ENCODE data around the gene SUGCT. TPM values are rescaled to one million over a fixed set of nuclear protein-coding genes. Genes with fewer than 3 reads are reported as not detected.
A peak's percentile ranks its signal among the peaks of the same experiment; 100 is the strongest.
"Not testable (repeated sequence)": the region's sequence is repeated elsewhere in the genome, so short reads cannot be mapped to it uniquely, and the experiment has no call there.

The SUGCT gene
- 15.3 and 17.0 TPM in 2 replicates for total RNA-seq (2014; rRNA removed; shearing (Covaris generic))

GRCh38 chr7:40134428-40135316, at the start of gene SUGCT, which contains the start of gene MPLKIP:
Gene SUGCT, plus strand, starts transcription at chr7:40135005.
Gene MPLKIP, minus strand, starts transcription at chr7:40134622. Its CDS starts 55 bp downstream, at chr7:40134567.
- in situ Hi-C loops (cut with HindIII; ENCODE audit: low sequenced_read_pairs) = no loop called here
- DNase-seq (ENCODE audit: low spot score) = peak; percentile 87

- in situ Hi-C loops (cut with HindIII; ENCODE audit: low sequenced_read_pairs) = no loop called here
- no peak for DNase-seq (ENCODE audit: low spot score)
Observed at GRCh38 chr7:40092182-40092581, 42.6 kb upstream of the SUGCT start.

DNA sequence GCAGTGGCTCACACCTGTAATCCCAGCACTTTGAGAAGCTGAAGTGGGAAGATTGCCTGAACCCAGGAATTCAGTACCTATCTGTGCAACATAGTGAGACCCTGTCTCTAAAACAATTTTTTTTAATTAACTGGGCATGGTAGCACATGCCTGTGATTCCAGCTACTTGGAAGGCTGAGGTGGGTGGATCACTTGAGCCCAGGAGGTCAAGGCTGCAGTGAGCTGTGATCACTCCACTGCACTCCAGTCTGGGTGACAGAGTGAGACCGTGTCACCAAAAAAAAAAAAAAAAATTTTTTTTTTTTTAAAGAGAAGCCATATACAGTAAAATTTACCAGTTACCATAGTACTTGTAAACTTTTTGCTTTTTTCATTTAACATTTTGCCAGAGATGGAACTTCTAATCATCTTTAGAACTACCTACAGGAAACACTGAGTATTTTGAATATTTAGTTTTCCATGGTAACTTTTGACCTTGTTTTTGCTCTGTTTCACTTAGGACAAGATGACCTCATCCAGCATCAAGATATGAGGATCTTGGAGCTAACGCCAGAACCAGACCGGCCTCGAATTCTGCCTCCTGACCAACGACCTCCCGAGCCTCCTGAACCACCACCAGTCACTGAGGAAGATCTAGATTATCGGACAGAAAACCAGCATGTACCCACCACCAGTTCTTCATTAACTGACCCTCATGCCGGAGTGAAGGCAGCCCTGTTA, 41.0 kb upstream of the SUGCT start:
- in situ Hi-C loops (cut with HindIII; ENCODE audit: low sequenced_read_pairs) = no loop called here
- no peak for DNase-seq (ENCODE audit: low spot score)

DNA sequence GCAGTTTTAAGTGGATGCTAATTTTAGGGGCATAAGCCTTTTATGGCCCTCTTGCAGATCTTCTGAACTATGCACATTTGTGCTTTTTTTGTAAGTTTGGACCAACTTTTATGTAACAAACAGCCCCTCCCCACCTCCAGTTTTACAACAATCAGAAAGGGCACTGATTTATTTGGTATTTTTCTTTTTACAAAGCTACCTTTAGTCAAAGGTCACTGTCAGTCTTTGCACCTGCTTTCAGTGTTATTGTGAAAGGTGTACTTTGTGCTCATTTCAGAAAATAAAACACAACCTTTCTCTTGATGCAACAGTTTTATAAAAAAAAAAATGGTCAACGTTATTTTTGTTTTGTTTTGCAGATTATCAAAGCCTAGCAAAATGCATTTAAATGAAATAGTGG, 39.6 kb upstream of the SUGCT start:
- no peak for DNase-seq (ENCODE audit: low spot score)
- in situ Hi-C loops (cut with HindIII; ENCODE audit: low sequenced_read_pairs) = no loop called here

DNA sequence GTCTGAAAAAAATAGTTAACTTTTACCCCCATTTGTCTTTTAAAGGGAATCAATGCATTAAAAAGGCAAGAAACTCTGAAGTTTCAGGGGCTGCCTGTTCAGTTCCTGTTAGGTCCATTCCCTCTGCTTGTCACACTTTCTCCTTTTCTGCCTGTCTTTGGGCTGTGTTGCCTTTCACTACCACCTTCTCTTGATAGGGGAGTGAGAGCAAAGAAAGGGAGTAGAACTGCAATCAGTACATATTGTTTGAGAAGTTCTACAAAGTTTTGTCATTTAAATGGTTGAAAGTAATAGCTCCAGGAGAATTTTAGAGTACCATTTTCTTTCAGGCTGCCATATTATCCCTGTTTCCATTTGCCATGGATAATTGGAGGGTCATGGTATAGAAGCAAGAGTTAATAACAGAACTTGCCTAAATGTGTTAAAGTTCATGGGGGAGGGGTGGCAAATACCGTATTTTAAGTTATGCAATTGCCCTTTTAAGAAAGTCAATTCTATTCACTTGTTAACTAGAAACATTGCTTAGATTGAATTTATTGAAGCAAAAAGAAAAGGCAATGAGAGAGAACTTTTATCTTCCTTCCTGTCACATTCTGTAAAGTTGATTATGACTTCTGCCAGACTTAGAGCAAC, 39.0 kb upstream of the SUGCT start:
- DNase-seq (ENCODE audit: low spot score) = no peak
- in situ Hi-C loops (cut with HindIII; ENCODE audit: low sequenced_read_pairs) = no loop called here

DNA sequence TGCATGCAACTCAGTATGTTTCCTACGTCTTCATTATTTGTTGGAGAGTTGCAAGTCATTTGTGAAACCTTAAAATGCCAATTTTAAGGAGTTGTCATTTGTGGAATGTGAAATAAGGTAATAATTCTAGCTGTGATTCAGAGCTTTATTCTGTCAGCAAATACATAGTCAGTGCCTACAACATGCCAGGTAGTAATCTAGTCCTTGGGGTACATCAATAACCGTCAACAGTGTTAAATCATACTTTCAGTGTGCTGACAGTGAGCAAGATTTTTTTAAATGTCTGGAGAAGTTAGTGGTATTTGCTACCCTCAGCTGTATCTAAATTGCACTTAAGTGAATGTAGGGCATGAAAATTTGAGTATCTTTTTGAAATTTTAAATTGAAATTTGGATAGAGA, 37.1 kb upstream of the SUGCT start:
- no peak for DNase-seq (ENCODE audit: low spot score)
- in situ Hi-C loops (cut with HindIII; ENCODE audit: low sequenced_read_pairs) = no loop called here

GRCh38 chr7:40098810-40099209, 36.0 kb upstream of the SUGCT start:
- DNase-seq (ENCODE audit: low spot score) = no peak
- in situ Hi-C loops (cut with HindIII; ENCODE audit: low sequenced_read_pairs) = no loop called here

GRCh38 chr7:40099837-40100236, 35.0 kb upstream of the SUGCT start:
- in situ Hi-C loops (cut with HindIII; ENCODE audit: low sequenced_read_pairs) = no loop called here

DNA sequence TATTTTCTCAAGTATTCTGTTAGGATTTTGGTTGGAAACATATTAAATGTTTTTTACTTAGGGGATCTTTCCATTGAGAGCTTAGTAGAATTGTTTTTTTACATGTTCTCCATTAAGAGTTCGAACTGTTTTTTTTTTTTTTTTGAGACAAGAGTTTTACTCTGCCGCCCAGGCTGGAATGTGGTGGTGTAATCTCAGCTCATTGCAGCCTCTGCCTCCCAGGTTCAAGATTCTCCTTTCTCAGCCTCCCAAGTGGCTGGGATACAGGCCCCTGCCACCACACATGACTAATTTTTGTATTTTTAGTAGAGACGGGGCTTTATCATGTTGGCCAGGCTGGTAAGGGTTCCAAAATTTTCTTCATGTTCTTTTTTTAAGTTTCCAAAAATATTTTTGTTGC, 33.6 kb upstream of the SUGCT start:
- in situ Hi-C loops (cut with HindIII; ENCODE audit: low sequenced_read_pairs) = no loop called here
- DNase-seq (ENCODE audit: low spot score) = no peak

More at GRCh38 chr7:40099837-40100236, 35.0 kb upstream of the SUGCT start:
- DNase-seq (ENCODE audit: low spot score) = no peak

GRCh38 chr7:40102897-40103296, 31.9 kb upstream of the SUGCT start:
- no peak for DNase-seq (ENCODE audit: low spot score)
- in situ Hi-C loops (cut with HindIII; ENCODE audit: low sequenced_read_pairs) = no loop called here

GRCh38 chr7:40105879-40106473, 28.8 kb upstream of the SUGCT start:
- in situ Hi-C loops (cut with HindIII; ENCODE audit: low sequenced_read_pairs) = no loop called here
- no peak for DNase-seq (ENCODE audit: low spot score)

GRCh38 chr7:40115936-40116335, 18.9 kb upstream of the SUGCT start:
- in situ Hi-C loops (cut with HindIII; ENCODE audit: low sequenced_read_pairs) = no loop called here
- DNase-seq (ENCODE audit: low spot score) = no peak

DNA sequence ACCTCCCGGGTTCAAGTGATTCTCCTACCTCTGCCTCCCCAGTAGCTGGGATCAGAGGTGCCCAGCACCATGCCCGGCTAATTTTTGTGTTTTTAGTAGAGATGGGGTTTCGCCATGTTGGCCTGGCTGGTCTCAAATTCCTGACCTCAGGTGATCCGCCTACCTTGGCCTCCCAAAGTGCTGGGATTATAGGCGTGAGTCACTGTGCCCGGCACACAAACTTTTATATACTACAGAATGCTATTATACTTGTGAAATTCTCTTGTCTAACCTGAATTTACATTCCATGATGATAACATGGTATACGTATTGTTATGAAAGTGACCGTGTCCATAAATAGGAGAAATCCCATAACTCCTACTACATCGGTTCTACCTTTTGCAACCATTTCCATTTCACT, 17.6 kb upstream of the SUGCT start:
- DNase-seq (ENCODE audit: low spot score); in situ Hi-C loops (cut with HindIII; ENCODE audit: low sequenced_read_pairs): not testable (repeated sequence)

DNA sequence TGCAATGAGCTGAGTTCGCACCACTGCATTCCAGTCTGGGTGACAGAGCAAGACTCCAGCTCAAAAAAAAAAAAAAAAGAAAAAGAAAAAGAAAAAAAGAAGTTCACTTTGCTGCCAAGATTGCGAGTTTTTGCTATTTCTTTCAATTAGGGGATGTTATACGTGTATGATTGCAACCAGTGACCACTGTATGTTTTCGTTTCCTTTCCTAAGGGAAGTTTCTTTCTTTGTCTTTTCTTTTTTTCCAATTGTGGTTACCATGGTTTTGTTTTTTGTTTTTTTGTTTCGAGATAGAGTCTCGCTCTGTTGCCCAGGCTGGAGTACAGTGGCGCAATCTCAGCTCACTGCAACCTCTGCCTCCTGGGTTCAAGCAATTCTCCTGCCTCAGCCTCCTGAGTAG, 16.6 kb upstream of the SUGCT start:
- DNase-seq (ENCODE audit: low spot score); in situ Hi-C loops (cut with HindIII; ENCODE audit: low sequenced_read_pairs): not testable (repeated sequence)

GRCh38 chr7:40120020-40120419, 14.8 kb upstream of the SUGCT start:
- no peak for DNase-seq (ENCODE audit: low spot score)
- in situ Hi-C loops (cut with HindIII; ENCODE audit: low sequenced_read_pairs) = no loop called here

DNA sequence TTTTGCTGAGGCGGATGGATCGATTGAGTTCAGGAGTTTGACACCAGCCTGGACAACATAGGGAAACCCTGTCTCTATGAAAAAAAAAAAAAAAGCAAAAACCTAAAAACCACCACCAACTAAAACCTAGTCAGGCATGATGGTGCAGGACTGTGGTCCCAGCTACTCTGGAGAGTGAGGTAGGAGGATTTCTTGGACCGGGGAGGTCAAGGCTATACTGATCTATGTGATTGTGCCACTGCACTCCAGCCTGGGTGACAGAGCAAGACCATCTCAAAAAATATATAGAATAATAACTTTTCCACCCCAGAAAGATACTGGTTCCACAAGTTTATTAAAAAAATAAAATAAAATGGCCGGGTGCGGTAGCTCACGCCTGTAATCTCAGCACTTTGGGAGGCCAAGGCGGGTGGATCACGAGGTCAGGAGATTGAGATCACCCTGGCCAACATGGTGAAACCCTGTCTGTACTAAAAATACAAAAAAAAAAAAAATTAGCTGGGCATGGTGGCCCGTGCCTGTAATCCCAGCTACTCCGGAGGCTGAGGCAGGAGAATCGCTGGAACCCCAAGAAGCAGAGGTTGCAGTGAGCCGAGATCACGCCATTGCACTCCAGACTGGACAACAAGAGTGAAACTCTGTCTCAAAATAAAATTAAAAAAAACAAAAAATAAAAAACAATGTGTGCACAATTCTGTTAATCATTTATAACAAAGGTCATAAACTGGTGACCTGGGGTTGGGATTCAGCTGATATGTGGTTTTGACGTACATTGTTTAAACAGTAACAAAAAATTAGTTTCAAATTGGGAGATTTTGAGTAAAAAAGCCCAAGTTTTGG, 12.5 kb upstream of the SUGCT start:
- in situ Hi-C loops (cut with HindIII; ENCODE audit: low sequenced_read_pairs); DNase-seq (ENCODE audit: low spot score): not testable (repeated sequence)

GRCh38 chr7:40122940-40123254, 11.9 kb upstream of the SUGCT start:
- no peak for DNase-seq (ENCODE audit: low spot score)
- in situ Hi-C loops (cut with HindIII; ENCODE audit: low sequenced_read_pairs) = no loop called here

DNA sequence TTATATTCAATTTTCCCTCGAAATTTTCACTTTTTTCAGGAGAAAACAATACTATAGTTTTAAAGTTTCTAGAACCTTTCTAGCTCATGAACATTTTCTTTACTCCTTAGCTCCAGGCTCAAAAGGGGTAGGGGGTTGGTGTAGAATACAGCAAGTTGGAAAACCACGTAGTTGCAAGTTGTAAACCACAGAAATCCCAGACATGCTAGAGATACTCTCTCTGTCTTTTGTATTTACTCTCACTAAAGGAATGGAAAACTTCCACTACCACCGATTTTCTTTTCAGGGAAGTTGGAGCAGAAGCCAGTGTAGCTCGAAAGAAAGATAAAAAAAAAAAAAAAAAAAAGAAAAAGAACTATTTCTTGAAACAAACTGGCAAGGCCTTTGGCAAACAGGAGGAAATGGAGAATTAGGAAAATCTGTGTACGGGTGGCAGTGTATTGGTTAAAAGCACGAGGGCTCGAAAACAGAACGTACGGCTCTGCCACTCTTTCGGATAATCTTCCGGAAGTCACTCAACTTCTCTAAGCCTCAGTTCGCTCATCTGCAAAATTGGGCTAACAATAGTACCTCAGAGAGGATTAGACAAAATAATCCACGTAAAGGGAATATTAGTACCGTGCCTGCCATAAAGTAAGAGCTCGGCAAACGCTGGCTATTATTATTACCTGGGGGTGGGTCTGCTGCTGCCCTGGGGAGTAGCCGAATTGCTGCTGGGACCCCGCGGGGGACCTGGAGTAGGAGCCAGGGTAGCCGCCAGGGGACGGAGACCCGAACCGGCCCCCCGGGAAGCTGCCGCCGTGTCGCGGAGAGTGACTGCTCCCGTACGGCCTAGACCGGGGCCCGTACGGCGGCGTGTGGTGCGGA, 1.0 kb upstream of the SUGCT start:
- DNase-seq (ENCODE audit: low spot score) = no peak
- in situ Hi-C loops (cut with HindIII; ENCODE audit: low sequenced_read_pairs) = no loop called here

Measured in G401 (cell line).